NCI-H526 (cell line): Measurements from ENCODE around the gene UTP11.
A peak's percentile ranks its signal among the peaks of the same experiment; 100 is the strongest.

ENCODE experiments used
- DNase-seq, 2 experiments: peaks; one replicate each; lab custom pipeline; 2025; lab: John Stamatoyannopoulos, UW

The UTP11 gene

GRCh38 chr1:38046333-38046883, 33.9 kb downstream of the UTP11 start, which contains the start of gene POU3F1:
Gene POU3F1, minus strand, starts transcription at chr1:38046793. Its CDS starts 50 bp downstream, at chr1:38046743.
- DNase-seq = no peak

- DNase-seq = peak; percentile 80 to 99
These were observed 34.5 kb downstream of the UTP11 start for GRCh38 chr1:38046884-38047602.

- peak in 1 of 2 experiments; percentile 84 for DNase-seq
These were observed 35.1 kb downstream of the UTP11 start for GRCh38 chr1:38047603-38048141.

GRCh38 chr1:38050397-38051078, 38.0 kb downstream of the UTP11 start:
- DNase-seq = peak; percentile 55 to 61

GRCh38 chr1:38051079-38051543, 38.6 kb downstream of the UTP11 start:
- DNase-seq = no peak

GRCh38 chr1:38052750-38053415, 40.3 kb downstream of the UTP11 start:
- peak; percentile 95 to 98 for DNase-seq

- peak; percentile 91 for DNase-seq
These were observed 41.0 kb downstream of the UTP11 start for GRCh38 chr1:38053416-38054091.

GRCh38 chr1:38055398-38055797, 42.9 kb downstream of the UTP11 start:
- DNase-seq = no peak

GRCh38 chr1:38055965-38056364, 43.4 kb downstream of the UTP11 start:
- DNase-seq = no peak

- peak; percentile 64 to 77 for DNase-seq
These were observed 47.2 kb downstream of the UTP11 start for GRCh38 chr1:38059635-38060250.

GRCh38 chr1:38060498-38060897, 48.0 kb downstream of the UTP11 start:
- no peak for DNase-seq

GRCh38 chr1:38061290-38061689, 48.8 kb downstream of the UTP11 start:
- no peak for DNase-seq

GRCh38 chr1:38061883-38062328, 49.4 kb downstream of the UTP11 start:
- DNase-seq = no peak

- DNase-seq = peak in 1 of 2 experiments; percentile 16
These were observed 50.1 kb downstream of the UTP11 start for GRCh38 chr1:38062361-38063288.

- DNase-seq = no peak
These were observed 51.1 kb downstream of the UTP11 start for GRCh38 chr1:38063616-38064015.

GRCh38 chr1:38064197-38064903, 51.8 kb downstream of the UTP11 start:
- no peak for DNase-seq

GRCh38 chr1:38068220-38068979, 55.9 kb downstream of the UTP11 start:
- DNase-seq = peak; percentile 36 to 64

- no peak for DNase-seq
These were observed 56.4 kb downstream of the UTP11 start for GRCh38 chr1:38068980-38069340.
